SK-N-DZ (cell line): ENCODE measurements around the gene OTOG. TPM values are rescaled to one million over a fixed set of nuclear protein-coding genes. Genes with fewer than 3 reads are reported as not detected.

ENCODE experiments used
- DNase-seq: peaks from one replicate; pipeline ENCODE4 v3.0.0-alpha.2; 2015; ENCODE audit warnings: low spot score
- polyA plus RNA-seq, 2 experiments: library from polyadenylated mRNA; depleted of rRNA; stranded (reverse); fragments of >200 nt; gene quantifications; 2 replicates each; pipeline ENCODE4 v1.2.3, GENCODE V29; 2014

Gene OTOG, protein sequence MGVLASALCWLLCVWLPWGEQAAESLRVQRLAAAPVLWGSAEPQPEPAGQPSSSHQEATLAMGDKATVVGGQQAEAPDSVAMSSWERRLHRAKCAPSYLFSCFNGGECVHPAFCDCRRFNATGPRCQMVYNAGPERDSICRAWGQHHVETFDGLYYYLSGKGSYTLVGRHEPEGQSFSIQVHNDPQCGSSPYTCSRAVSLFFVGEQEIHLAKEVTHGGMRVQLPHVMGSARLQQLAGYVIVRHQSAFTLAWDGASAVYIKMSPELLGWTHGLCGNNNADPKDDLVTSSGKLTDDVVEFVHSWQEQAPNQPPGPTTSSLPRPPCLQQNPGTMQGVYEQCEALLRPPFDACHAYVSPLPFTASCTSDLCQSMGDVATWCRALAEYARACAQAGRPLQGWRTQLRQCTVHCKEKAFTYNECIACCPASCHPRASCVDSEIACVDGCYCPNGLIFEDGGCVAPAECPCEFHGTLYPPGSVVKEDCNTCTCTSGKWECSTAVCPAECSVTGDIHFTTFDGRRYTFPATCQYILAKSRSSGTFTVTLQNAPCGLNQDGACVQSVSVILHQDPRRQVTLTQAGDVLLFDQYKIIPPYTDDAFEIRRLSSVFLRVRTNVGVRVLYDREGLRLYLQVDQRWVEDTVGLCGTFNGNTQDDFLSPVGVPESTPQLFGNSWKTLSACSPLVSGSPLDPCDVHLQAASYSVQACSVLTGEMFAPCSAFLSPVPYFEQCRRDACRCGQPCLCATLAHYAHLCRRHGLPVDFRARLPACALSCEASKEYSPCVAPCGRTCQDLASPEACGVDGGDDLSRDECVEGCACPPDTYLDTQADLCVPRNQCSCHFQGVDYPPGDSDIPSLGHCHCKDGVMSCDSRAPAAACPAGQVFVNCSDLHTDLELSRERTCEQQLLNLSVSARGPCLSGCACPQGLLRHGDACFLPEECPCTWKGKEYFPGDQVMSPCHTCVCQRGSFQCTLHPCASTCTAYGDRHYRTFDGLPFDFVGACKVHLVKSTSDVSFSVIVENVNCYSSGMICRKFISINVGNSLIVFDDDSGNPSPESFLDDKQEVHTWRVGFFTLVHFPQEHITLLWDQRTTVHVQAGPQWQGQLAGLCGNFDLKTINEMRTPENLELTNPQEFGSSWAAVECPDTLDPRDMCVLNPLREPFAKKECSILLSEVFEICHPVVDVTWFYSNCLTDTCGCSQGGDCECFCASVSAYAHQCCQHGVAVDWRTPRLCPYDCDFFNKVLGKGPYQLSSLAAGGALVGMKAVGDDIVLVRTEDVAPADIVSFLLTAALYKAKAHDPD (N-terminal part only)
- polyA plus RNA-seq (2014; cell fraction: cytosol; rRNA removed), result 2.3 and 6.1 TPM in 2 replicates
- 8.0 and 9.8 TPM in 2 replicates for polyA plus RNA-seq (2014; cell fraction: nucleus; rRNA removed)

DNA sequence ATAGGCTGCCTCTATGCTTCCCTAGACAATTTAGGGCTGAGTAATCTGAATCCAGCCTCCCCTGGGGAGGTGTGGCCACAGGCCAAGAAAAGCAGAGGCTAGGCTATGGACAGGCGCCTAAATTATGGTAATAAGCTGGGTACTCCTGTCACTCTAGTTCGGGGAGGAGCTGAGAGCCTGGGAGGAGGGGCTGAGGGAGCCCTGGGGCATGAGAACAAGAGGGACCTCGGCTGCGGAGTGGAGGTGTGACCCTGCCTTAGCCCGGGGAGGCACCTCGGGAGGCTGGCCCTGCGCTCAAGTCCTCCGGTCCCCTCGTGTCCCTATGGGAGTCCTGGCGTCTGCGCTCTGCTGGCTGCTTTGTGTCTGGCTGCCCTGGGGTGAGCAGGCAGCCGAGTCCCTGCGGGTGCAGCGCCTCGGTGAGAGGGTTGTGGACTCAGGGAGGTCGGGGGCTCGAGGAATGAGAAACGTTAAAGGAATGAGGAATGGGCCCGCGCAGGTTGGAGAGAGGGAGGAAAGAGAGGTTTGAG lies at the start of gene OTOG:
Gene OTOG (plus strand): TSS at position 209 of the 527 bp plus-strand sequence. CDS start 114 bp downstream, at position 323.
- peak; percentile 85 for DNase-seq

DNA sequence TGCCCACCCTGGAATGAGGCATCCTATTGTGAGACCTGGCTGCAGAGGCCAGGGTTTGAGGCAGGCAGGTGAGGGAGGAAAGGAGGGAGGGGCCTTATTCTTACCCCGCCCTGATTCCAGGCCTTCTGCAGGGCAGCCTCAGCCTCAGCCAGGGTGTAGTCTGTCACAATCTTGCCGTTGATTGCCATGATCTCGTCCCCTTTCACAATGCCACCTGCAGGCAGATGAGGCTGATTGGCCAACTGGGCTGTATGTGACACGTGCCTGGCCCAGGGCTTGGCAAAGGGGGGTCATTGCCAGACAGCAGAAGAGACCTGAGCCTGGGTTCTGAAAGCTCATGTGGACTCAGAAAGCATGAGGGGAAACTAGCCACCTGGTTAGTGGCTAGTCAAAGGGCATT lies 49.0 kb upstream of the OTOG start:
- no peak for DNase-seq

DNA sequence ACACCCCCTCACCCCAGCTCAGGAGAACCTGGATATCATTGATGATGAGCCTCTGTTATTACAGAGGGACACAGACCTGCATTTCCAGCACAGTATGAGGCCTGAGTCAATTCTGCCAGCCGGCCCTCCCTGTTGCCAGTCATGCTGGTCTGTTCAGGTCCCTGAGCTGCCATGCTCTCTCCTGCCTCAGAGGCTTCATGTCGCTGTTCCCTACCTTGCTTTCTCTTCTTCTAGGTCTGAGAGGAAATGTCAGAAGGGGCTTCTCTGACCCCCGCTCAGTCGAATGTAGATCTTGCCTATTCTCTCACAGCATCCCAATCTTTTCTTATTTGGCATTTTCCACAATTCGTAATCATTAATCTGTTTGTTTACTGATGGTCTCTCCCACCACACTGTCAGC lies 48.6 kb upstream of the OTOG start:
- DNase-seq, result peak; percentile 57

DNA sequence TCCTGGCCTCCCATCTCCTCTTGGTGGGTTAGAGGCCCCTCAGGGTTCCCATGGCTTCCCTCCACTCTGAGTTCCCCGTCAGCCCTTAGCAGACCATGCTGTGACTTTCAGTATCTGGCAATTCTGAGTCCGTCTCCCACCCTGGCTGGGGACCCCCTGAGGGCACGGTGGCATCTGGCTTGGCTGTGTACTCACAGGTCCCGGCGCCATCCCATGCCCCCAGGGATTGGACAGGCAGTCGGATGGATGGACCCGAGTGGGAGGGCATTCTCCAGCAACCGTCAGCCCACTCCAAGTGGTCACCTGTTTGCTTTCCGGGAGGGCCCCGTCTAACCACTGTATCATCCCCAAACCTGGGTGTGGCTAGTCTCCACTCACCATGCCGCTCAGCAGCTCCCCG lies 46.4 kb upstream of the OTOG start:
- DNase-seq, result no peak

DNA sequence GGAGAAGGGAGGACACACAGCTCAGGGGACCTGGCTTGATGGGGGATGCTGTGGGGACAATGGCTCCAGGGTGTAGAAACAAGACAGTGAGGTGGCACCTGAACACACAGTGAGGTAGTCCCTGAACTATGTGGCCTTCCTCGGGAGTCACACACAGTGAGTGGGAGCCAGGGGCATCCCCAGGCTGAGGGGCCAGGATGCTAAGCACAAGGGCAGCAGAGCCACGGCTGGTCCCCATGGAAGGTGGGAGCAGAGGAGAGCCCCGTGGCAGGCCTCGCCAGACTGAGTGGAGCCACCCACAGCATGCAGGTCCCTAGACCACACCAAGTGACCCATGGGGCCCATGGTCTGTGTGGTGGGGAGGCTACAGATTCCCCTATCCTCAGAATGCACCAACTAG lies 44.4 kb upstream of the OTOG start:
- DNase-seq, result no peak

DNA sequence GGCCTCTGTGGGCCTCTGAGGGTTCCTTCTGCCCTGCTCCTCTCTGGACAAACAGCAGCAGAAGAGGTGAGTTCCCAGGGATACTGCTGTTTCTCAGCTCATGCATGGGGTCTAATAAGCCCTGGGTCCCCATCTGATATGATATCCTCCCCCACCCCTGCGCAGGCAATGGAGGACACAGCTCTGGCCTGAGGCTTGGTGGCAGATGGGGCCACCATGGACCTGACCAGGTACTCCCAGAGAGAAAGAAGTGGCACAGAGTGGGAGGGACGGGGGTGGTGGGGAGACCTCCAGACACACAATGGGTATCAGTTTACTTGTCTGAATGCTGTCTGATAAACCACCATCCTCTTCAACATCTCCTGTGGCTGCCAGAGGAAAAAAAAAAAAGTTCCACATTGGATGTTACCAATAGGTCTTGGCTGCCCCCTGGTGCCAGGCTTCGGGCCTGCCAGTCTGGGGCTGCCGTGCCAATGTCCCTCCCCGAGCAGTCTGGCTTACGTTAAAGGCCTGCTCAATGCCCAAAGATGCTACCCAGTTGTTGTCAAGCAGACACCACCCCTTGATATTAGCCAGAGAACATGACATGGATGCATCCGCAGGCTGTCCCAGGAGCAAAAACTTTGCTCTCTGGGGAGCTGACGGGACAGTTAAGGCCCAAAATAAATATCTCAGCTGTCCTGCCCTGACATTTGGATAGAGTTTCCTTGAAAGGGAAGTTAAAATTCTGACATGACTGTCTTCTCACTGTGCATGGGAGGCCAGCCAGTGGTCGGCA lies 42.5 kb upstream of the OTOG start:
- DNase-seq, result peak; percentile 84

DNA sequence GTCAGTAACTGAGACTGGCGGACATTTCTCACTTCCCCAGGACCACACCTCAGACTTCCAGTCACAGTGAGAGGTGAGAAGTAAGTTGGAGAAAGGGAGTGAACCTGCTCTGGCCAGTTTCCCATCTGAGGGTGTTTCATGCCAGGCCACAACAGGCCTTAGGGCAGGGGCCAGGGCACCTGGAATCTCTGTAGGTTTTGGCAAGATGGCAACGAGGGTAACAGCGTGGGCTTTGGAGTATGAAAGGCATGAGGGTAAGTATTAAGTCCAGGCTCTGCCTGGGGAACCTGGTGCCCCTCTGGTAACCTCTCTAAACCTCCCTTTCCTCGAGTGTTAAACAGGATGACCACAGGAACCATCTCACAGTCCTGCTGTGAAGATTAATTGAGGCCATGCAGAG lies 41.9 kb upstream of the OTOG start:
- DNase-seq, result no peak

DNA sequence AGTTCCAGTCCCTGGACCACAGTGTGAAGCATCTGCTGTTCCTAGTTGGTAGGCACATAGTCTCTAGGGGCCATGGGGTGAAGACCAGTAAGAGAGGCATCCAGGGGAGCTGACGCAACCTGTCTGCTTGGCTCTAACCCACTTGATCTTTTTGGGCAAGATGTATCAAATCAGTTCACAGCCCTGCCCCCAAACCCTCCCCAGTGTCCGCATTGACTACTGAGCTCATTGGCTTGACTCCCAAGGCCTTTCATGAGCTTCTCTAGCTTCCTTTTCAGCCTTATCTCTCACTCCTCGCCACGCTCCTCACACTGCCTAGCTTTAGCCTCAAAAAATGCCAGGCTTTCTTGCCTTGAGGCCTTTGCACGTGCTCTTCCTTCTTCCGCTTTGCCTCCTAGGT lies 40.7 kb upstream of the OTOG start:
- DNase-seq, result no peak

DNA sequence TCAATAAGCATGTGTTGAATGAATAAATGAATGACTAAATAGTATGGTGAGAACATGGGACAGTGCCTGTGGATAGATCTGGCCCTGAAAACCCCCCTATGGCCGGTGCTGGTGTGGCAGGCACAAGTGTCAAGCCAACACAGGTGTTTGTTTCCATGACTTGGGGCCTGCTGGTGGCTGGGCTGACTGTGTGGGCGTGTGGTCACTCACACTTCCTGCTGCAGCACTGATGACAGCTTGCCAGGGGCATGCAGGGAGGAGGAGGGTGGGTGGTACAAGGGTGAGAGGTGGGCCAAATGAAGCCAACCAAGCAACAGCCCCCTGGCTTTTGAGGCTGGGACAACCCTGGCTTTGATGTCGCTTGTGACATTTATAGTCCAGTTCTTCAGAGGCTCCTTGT lies 40.1 kb upstream of the OTOG start:
- DNase-seq, result no peak

DNA sequence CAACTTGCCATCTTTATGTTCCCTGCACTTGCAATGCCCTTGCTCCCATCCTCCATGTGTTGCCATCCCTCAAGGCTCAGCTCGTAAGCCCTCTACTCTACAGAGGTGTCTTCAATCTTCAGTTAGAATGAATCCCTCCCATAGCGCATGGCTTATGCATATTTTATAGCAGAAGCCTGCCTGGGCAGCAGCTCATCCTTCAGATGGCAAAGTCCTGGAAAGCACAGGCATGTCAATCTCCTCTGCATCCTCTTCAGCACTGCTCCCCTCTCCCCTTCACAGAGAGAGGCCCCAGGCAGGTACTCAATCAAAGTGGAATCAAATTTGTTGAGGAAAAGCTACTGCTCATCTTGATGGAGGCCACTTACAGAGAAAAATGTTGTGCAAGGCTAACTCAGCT lies 39.3 kb upstream of the OTOG start:
- DNase-seq, result peak; percentile 63

DNA sequence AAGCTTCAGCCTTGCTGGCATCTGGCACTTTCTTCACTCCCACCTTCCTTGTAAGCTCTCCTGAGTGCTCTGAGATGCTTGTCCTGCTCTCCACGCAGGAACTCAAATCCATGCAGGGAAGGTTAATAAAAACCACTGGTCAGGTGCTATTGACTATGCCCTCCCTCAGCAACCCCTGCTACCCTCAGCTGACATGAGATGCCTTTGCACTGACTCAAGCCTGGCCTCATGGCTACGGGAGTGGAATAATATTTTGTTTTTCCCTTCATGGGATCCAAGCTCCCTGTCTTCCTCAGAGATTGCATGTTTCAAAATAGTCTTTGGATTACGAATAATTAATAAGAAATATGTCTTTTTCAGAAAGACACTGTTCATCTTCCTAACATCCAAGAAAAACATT lies 38.8 kb upstream of the OTOG start:
- DNase-seq, result no peak

DNA sequence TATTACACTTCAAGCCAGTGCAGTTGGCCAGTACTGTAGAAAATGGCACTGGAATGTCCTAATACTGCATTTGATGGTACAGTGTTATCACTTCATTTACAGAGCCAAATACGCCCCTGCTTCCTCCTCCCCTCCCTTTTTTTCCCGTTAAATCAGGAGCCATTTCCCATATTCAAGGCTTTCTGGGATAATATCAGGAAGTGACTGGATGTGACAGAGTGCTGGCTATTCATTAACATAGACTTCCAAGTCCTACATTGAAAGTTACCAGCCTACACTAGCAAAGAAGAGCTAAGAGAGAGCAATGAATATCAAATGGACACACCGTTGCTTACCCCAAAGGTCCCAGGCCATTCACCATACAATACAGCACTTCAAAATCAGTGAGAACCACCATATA lies 38.3 kb upstream of the OTOG start:
- DNase-seq, result no peak

DNA sequence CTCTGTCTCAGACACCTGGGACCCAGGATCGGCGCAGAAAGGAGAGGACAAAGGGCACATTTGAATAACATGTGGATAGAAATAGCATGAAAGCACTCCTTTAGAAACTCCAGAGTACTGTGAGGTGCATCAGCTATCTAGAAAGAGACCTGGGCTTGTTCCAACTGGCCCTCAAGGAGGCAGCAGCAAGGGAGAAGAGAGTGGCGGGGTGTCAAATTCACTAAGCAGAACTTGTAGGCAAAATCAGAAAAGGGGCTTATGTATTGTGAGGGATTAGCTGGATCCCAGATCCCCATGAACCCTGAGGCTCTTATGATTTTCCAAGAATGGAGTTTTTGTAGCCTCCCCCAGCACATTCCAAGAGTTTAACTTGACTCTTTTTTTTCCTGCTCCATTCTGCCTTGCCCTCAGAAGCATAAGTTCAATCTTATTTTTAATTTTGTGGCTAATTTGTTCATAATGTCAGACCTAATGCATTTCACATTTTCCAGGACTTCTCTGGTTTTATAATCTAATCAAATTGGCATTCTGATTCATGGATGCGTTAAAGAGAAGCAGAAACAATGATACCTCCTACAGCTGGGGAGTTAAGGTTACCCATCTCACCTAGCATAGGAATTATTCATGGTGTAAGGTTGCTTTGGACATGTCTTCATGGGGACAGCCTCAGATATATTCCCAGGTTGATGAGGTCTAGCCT lies 36.4 kb upstream of the OTOG start:
- peak; percentile 78 for DNase-seq

DNA sequence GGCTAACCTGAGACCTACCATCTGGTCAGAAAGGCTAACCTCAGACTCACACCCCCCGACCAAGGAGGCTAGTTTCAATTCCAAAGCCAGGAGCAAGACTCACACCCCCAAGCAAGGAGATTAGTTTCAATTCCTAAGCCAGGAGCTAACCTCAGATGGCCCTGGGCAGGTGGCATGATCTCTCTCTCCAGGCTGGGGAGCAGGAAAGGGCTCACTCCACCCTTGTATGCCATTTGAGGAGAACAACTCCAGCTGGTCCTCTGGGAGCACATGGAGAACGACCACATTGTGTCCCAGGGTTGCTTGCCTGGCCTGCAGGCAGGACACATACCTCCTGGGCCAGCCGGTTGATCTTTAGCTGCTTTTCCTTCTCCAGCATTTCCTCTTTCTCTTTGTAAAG lies 35.5 kb upstream of the OTOG start:
- DNase-seq, result no peak

DNA sequence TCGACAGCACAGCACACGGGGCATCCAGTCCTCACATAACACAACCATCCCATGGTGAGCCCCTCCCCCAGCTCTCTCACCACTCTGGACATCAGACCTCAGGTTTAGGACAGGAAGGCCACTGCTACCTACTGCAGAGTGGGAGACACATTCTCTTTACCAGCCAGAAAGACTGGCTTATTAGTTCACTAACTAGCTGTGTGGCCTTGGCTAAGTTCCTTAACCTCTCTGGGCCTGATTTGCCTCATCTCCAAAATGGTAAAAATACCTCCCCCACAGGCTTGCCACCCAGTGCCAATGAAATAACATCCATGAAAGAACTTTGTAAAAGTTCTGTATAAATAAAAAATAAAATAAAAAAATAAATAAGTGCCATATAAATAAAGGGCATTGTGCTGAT lies 35.0 kb upstream of the OTOG start:
- DNase-seq, result no peak

DNA sequence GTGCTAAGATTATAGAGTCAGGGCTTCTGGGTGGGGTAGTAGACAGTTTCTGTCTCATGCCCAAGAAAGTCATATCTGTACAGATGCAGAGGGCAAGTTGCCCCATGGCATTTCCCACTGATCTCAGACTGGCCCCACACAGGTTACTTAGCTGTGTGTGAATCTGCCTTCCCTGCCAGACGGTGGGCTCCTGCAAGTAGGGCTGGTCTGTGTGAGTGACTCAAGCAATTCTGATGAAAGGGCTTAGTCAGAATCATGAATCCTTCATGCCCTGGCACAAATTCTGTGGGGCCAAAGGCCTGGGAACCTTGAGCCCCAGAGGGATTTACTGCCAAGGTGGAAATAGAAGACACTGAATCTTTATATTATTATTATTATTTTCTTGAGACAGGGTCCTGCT lies 33.2 kb upstream of the OTOG start:
- no peak for DNase-seq

DNA sequence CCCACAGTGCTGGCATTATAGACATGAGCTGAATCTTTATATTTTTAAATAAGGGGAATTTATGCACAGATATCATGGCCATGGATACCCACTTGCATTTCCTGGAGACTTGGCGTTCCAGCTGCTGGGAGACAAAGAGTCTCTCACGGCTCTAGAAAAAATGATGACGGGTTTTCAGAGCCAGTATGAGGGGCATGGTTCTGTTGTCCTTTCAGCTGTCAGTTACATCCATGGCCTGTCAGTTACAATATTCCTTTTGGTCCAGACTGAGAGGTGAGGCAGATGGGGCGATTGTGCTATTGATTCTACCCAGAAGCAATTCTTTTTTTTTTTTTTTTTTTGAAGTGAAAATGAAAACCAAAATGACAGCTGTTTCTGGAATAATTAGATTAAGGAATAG lies 32.6 kb upstream of the OTOG start:
- DNase-seq, result peak; percentile 93

DNA sequence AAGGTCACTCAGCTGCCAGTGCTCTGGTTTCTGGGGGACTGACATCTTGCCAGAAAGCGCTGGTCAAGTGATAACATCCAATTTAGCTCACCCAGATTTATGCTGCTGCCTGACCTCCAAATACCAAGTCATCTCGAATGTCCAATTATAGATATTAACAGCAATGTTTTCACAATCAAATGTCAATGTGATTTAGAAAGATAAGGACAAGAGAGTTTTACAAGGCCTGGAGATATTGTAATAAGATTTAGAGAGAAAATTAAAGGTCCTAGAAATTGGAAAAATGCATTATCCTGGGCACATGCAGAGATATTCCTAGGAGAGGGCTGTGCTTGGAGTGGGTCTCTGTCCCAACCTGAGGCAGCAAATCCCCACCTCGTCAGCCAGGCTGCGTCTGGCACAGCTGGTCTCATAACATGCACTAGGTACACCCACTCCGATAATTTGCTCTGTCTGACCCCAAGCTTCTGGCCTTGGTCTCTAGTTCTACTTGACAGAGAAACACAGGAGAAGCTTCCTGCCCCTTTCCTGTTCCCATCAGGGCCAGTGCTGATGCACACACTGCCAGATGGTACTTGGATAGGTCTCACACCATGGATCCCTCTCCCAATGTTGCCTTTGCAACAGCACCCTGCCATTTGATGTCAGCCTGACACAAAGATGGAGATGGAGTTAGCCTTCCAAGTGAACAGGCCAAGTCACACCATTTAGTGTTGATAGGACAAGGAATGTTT lies 31.4 kb upstream of the OTOG start:
- peak; percentile 99 for DNase-seq

DNA sequence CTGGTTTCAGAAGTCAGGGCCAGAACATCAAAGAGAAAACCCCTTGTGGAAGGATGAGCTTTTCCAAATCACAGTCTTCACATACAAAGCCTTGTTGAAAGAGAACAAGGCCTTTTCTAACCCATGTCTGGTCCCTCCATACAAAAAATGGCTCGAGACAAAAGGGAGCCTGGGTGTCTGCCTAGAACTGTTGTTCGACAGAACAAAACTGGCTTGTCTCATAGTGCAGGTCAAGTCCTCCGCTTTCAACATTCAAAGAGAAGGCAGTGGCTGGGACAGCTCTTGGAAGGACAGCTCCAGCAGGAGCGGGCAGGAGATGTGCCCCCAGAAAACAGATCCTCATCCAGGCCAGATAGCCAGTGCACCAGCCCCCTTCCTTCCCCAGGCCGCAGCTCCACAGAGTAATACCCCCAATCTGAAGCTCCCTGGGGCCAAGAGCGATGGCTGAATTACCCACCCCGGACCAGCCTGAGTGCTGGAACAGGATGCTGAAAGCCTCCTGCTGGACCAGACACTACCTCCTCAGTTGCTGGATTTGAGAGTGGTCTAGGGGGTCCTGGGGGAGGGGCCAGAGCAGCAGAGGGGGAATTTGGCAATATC lies 30.4 kb upstream of the OTOG start:
- no peak for DNase-seq
